ENCODE measurements around the gene VEZT.

VEZT gene

GRCh38 chr12:95207407-95207806 lies 10.2 kb upstream of the VEZT start:
- TF ChIP-seq CTCF (IDR thresholded peaks at IDR 0.05) = no peak

DNA sequence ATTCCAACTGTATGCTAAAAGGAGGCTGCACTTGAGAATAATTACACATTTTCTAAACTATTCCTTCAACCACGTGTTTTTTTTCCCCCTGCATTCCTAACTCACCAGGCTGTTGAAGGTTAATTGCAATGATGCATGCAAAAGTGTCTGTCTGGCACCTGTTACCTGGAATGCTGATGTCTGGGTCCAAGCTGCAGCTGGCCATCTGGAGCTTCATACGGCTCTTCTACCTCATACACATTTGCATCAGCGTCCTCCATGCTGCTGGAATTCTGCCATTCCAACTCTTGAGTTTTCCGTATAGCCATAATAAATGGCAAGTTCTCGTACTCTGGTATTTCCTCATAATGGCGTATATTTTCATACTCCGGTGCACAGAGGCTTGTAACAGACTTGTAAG lies 8.9 kb upstream of the VEZT start:
- TF ChIP-seq CTCF (IDR thresholded peaks at IDR 0.05) = no peak

GRCh38 chr12:95212586-95212985 lies 5.0 kb upstream of the VEZT start:
- no peak for TF ChIP-seq CTCF (IDR thresholded peaks at IDR 0.05)

- no peak for TF ChIP-seq CTCF (IDR thresholded peaks at IDR 0.05)
Measured at GRCh38 chr12:95213119-95213518, 4.5 kb upstream of the VEZT start.

- TF ChIP-seq CTCF (IDR thresholded peaks at IDR 0.05) = no peak
Measured at GRCh38 chr12:95213928-95214327, 3.7 kb upstream of the VEZT start.

- TF ChIP-seq CTCF (IDR thresholded peaks at IDR 0.05) = no peak
Measured at GRCh38 chr12:95214466-95214865, 3.1 kb upstream of the VEZT start.

- no peak for TF ChIP-seq CTCF (IDR thresholded peaks at IDR 0.05)
Measured at GRCh38 chr12:95215949-95216348, 1.7 kb upstream of the VEZT start.

GRCh38 chr12:95216711-95217376 lies 763 bp upstream of the VEZT start:
- TF ChIP-seq CTCF (IDR thresholded peaks at IDR 0.05) = no peak

Measured in LNCAP (cell line).